Endothelial cell (in vitro differentiated cells): ENCODE data around the gene COL4A6. TPM values are rescaled to one million over a fixed set of nuclear protein-coding genes. Genes with fewer than 3 reads are reported as not detected.

ENCODE experiments used
- DNase-seq: peaks from one replicate; pipeline ENCODE4 v3.0.0; 2021; ENCODE audit warnings: low spot score
- H3K27ac Mint-ChIP-seq: one replicate; pipeline ENCODE4 v1.8.0; 2021; ENCODE audit warnings: mixed read lengths, inconsistent platforms; ENCODE audit not compliant: unreplicated experiment
- H3K27me3 Mint-ChIP-seq: one replicate; pipeline ENCODE4 v1.8.0; 2021; ENCODE audit warnings: mild to moderate bottlenecking, moderate library complexity, mixed read lengths, inconsistent platforms; ENCODE audit not compliant: unreplicated experiment
- H3K36me3 Mint-ChIP-seq: one replicate; pipeline ENCODE4 v1.8.0; 2021; ENCODE audit warnings: mild to moderate bottlenecking, low read depth, mixed read lengths, inconsistent platforms; ENCODE audit not compliant: unreplicated experiment
- H3K4me1 Mint-ChIP-seq: one replicate; pipeline ENCODE4 v1.8.0; 2021; ENCODE audit warnings: mild to moderate bottlenecking, mixed read lengths, inconsistent platforms; ENCODE audit not compliant: unreplicated experiment
- H3K4me3 Mint-ChIP-seq: one replicate; pipeline ENCODE4 v1.8.0; 2021; ENCODE audit warnings: mild to moderate bottlenecking, mixed read lengths, inconsistent platforms; ENCODE audit not compliant: unreplicated experiment
- H3K9me3 Mint-ChIP-seq: one replicate; pipeline ENCODE4 v1.8.0; 2021; ENCODE audit warnings: mixed read lengths, inconsistent platforms; ENCODE audit not compliant: unreplicated experiment
- total RNA-seq: library from RNA; stranded (reverse); fragmentation: NEBNext Ultra II Directional; extraction: Animal tissue kit (Norgen Biotek cat#: 25700); gene quantifications from one replicate; pipeline ENCODE4 v1.2.1, GENCODE V29; 2021; ENCODE audit not compliant: unreplicated experiment
- TF ChIP-seq, protein P1 (sequence below): fragments of 200-600 bp; sonication (generic); IDR thresholded peaks from one replicate; pipeline ENCODE4 v1.5.0; 2021; ENCODE audit warnings: antibody characterized with exemption; ENCODE audit not compliant: unreplicated experiment

COL4A6 gene
- total RNA-seq, 1 donor from 2014 or later: 10.5 TPM

DNA sequence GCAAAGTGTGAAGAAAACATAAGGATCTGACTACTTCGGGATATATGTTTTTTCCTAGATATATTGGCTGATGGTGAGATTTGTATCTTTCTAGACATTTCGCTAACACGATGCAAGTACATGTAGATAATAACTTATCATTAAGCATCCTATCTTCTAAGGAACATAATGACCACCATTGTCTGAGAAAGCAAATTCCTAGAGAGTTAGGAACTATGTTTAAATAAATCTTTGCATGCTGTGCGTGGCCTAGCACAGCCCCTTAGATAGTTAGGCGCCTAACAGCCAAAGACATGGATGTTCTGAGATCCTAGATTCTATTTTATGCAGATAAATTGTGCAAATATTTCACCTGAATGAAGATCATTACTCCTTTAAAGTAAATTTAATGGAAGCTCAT is 3.0 kb downstream of the COL4A6 start:
- Mint-ChIP-seq H3K27ac (no peak overlapping the region), H3K4me1 (peaks cover 3% of the 10 kb centered on the region), H3K9me3 (no peaks in the 10 kb centered on the region), H3K36me3 (no peaks in the 10 kb centered on the region), H3K27me3 (peaks cover 1% of the 10 kb centered on the region), H3K4me3 (no peak overlapping the region)
- DNase-seq: no peak
- TF ChIP-seq, protein P1, sequence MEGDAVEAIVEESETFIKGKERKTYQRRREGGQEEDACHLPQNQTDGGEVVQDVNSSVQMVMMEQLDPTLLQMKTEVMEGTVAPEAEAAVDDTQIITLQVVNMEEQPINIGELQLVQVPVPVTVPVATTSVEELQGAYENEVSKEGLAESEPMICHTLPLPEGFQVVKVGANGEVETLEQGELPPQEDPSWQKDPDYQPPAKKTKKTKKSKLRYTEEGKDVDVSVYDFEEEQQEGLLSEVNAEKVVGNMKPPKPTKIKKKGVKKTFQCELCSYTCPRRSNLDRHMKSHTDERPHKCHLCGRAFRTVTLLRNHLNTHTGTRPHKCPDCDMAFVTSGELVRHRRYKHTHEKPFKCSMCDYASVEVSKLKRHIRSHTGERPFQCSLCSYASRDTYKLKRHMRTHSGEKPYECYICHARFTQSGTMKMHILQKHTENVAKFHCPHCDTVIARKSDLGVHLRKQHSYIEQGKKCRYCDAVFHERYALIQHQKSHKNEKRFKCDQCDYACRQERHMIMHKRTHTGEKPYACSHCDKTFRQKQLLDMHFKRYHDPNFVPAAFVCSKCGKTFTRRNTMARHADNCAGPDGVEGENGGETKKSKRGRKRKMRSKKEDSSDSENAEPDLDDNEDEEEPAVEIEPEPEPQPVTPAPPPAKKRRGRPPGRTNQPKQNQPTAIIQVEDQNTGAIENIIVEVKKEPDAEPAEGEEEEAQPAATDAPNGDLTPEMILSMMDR: no peak

DNA sequence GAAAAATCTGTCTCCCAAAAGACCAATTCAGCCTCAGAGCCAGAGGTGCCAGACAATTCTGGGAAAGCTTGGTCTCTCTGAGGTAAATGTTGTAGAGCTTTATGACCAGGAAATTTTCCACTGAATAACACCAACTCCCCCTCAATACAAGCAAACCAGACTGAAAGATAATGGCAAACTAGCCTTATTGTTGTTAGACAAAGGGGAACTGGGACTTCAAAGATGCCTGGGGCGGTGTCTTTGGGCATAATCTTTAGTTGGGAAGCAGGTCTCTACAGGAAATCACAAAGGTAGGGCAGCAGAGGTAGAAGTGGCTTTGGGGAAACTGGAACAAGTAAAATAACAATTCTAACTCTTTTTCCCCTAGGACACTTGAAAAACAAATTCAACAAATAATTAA is 12.0 kb downstream of the COL4A6 start:
- Mint-ChIP-seq H3K36me3 (no peaks in the 10 kb centered on the region), H3K4me3 (no peak overlapping the region), H3K9me3 (no peaks in the 10 kb centered on the region), H3K4me1 (peaks cover 4% of the 10 kb centered on the region), H3K27ac (peak overlapping the region; percentile 64), H3K27me3 (peaks cover 2% of the 10 kb centered on the region)
- no peak for DNase-seq
- TF ChIP-seq, protein P1: no peak

DNA sequence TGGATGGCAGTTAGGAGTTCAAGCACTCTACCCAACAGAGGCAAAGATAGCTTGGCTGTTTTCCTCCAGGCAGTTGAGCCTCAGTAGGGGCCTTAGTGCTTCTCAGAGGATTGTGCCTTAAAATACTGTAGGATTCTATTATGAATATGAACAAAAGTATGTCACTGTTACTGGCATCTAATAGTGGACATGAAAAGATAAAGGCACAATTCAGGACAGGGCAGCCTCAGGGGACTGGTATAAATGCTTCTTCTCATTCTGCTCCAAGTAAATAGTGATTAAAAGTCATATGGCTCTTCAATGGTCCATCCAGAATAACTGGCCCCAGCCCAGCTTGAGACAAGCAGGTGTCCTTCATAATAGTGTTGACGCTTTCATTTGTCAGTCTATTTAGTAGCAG is 17.7 kb downstream of the COL4A6 start:
- H3K27me3 Mint-ChIP-seq: peaks cover 4% of the 10 kb centered on the region
- no peak overlapping the region for H3K27ac Mint-ChIP-seq
- H3K4me3 Mint-ChIP-seq: no peak overlapping the region
- H3K36me3 Mint-ChIP-seq: no peaks in the 10 kb centered on the region
- H3K4me1 Mint-ChIP-seq: no peaks in the 10 kb centered on the region
- TF ChIP-seq, protein P1: no peak
- DNase-seq: no peak
- H3K9me3 Mint-ChIP-seq: no peaks in the 10 kb centered on the region

DNA sequence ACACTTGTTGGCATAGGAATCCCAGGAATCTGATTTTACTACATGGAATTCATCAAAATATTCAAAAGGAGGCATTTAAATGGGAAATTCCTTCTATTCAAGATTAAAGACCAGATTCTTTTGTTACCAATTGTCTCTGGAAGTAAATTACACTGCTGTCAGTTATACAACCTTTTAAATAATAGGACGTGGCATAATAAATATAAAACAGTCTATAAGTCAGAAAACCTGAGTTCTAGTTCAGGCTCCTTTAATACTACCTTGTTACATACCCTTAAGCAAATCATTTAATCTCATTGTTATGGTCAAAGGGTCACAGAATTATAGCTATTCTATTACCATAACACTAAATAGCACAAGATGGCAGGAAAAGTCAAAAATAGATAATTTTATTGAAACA is 18.8 kb downstream of the COL4A6 start:
- Mint-ChIP-seq H3K27me3 (peaks cover 4% of the 10 kb centered on the region), H3K4me1 (peaks cover 4% of the 10 kb centered on the region), H3K4me3 (no peak overlapping the region), H3K36me3 (no peaks in the 10 kb centered on the region), H3K9me3 (no peaks in the 10 kb centered on the region), H3K27ac (no peak overlapping the region)
- TF ChIP-seq, protein P1: no peak
- no peak for DNase-seq

DNA sequence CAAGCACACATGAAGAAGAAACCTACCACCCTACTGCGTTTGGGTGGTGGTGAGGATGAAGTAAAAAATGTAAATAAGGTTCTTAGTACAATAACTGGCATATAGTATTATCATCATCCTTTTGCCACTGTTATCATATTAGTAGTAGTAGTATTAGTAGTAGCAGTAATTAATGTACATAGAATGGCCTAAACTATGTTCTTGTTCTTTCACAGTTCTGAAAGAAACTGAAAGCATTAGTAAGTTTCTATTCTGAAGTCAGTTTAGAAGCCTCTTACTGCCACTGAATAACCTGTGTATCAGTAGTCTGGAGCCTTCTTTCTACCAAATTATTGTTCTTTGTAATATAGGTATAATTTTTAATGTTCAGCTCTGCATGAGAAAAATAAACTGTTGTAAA is 21.0 kb downstream of the COL4A6 start:
- DNase-seq: no peak
- Mint-ChIP-seq H3K27me3 (peaks cover 2% of the 10 kb centered on the region), H3K4me3 (no peak overlapping the region), H3K4me1 (peaks cover 4% of the 10 kb centered on the region), H3K9me3 (no peaks in the 10 kb centered on the region), H3K27ac (no peak overlapping the region), H3K36me3 (no peaks in the 10 kb centered on the region)
- TF ChIP-seq, protein P1: no peak
